Osteocyte (in vitro differentiated cells): Measurements from ENCODE around the gene KIF1B. TPM values are rescaled to one million over a fixed set of nuclear protein-coding genes. Genes with fewer than 3 reads are reported as not detected.

Experiments used
- DNase-seq: peaks from one replicate; pipeline ENCODE4 v3.0.0; 2021; ENCODE audit warnings: mixed read lengths; ENCODE audit not compliant: unreplicated experiment; ENCODE audit errors: extremely low spot score
- H3K27ac Mint-ChIP-seq: one replicate; pipeline ENCODE4 v1.8.0; 2021; ENCODE audit warnings: mild to moderate bottlenecking, mixed read lengths; ENCODE audit not compliant: unreplicated experiment
- H3K27me3 Mint-ChIP-seq: one replicate; pipeline ENCODE4 v1.8.0; 2021; ENCODE audit warnings: mixed read lengths; ENCODE audit not compliant: unreplicated experiment
- H3K36me3 Mint-ChIP-seq: one replicate; pipeline ENCODE4 v1.8.0; 2021; ENCODE audit warnings: mixed read lengths; ENCODE audit not compliant: unreplicated experiment
- H3K4me1 Mint-ChIP-seq: one replicate; pipeline ENCODE4 v1.8.0; 2021; ENCODE audit warnings: mixed read lengths; ENCODE audit not compliant: unreplicated experiment
- H3K4me3 Mint-ChIP-seq: one replicate; pipeline ENCODE4 v1.8.0; 2021; ENCODE audit warnings: mild to moderate bottlenecking, moderate library complexity, mixed read lengths; ENCODE audit not compliant: unreplicated experiment
- H3K9me3 Mint-ChIP-seq: one replicate; pipeline ENCODE4 v1.8.0; 2021; ENCODE audit warnings: mixed read lengths; ENCODE audit not compliant: unreplicated experiment
- total RNA-seq: library from RNA; stranded (reverse); gene quantifications from 2 replicates; pipeline ENCODE4 v1.2.1, GENCODE V29; 2021
- TF ChIP-seq, protein P1 (sequence below): fragments of 200-600 bp; sonication (generic); IDR thresholded peaks from 2 replicates; pipeline ENCODE4 v1.5.0; 2021; ENCODE audit warnings: antibody characterized with exemption, mild to moderate bottlenecking, moderate library complexity

KIF1B gene
- total RNA-seq, 1 donor from 2014 or later: 48.9 TPM

DNA sequence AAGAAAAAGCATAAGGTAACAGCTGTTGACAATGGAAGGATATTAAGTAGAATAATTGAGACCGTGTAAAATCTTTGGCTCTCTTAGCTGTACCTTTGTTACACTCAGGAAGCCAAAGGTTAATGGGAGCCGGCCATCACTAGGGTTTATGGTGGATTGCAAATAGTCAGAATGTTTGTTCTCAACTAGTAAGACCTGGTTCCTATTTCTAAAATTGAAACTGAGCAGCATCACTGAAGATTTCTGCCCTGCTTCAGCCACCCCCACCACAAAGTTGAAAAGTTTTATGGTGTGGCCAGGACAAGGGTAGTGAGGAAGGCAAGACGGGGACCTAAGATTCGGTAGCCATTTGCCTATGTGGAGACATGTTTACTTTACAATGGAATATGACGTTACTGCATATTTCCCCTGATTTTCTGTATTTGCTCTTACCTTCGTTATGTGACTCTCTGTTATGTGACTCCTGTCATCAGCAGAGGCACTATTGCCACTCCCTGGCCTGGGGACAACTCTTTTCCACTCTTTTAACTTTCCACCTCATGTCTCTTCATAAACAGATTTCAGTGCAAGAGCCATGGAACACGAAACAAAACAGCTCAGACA is 41.4 kb upstream of the KIF1B start:
- Mint-ChIP-seq H3K27me3 (no peaks in the 10 kb centered on the region), H3K4me3 (no peak overlapping the region), H3K9me3 (no peaks in the 10 kb centered on the region), H3K36me3 (peaks cover 50% of the 10 kb centered on the region), H3K4me1 (no peaks in the 10 kb centered on the region), H3K27ac (no peak overlapping the region)
- TF ChIP-seq, protein P1, sequence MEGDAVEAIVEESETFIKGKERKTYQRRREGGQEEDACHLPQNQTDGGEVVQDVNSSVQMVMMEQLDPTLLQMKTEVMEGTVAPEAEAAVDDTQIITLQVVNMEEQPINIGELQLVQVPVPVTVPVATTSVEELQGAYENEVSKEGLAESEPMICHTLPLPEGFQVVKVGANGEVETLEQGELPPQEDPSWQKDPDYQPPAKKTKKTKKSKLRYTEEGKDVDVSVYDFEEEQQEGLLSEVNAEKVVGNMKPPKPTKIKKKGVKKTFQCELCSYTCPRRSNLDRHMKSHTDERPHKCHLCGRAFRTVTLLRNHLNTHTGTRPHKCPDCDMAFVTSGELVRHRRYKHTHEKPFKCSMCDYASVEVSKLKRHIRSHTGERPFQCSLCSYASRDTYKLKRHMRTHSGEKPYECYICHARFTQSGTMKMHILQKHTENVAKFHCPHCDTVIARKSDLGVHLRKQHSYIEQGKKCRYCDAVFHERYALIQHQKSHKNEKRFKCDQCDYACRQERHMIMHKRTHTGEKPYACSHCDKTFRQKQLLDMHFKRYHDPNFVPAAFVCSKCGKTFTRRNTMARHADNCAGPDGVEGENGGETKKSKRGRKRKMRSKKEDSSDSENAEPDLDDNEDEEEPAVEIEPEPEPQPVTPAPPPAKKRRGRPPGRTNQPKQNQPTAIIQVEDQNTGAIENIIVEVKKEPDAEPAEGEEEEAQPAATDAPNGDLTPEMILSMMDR: no peak
- no peak for DNase-seq

DNA sequence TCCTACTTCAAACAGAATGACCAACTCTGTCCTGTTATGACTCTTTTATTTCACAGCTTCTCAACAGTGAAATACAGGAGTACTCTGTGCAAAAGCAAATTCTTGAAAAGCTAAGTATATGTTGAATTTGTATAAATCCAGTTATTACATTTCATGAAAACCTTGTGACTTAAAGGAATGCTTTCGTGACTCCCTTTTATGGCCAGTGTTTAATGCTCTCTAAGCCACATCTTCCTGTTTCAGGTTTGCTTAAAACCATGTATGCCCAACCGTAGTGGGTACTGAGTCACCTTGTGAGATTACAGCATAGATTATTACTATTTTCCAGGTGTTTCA is 40.2 kb upstream of the KIF1B start:
- Mint-ChIP-seq H3K27me3 (no peaks in the 10 kb centered on the region), H3K36me3 (peaks cover 49% of the 10 kb centered on the region), H3K4me1 (no peaks in the 10 kb centered on the region), H3K4me3 (no peak overlapping the region), H3K27ac (no peak overlapping the region), H3K9me3 (no peaks in the 10 kb centered on the region)
- no peak for DNase-seq
- TF ChIP-seq, protein P1: no peak

DNA sequence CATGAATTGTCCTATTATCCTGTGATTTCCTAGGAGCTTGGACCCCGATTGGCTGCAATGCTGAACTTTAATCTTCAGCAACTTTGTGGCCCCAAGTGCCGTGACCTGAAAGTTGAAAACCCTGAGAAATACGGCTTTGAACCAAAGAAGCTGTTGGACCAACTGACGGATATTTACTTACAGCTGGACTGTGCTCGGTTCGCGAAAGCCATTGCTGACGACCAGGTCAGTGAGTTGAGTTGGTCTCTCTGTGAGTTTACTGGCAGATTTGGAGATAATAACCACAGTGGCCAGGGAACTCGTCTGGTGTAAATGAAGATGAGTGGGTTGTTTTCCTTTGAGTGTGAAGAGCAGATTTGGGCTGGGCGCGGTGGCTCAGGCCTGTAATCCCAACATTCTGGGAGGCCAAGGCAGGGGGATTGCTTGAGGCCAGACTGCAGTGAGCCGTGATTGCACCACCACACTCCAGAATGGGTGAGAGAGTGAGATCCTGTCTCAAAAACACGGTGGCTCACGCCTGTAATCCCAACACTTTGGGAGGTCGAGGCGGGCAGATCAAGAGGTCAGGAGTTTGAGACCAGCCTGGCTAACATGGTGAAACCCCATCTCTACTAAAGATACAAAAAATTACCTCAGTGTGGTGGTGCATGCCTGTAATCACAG is 39.1 kb upstream of the KIF1B start:
- no peaks in the 10 kb centered on the region for H3K27me3 Mint-ChIP-seq
- H3K27ac Mint-ChIP-seq: no peak overlapping the region
- H3K4me1 Mint-ChIP-seq: no peaks in the 10 kb centered on the region
- peaks cover 7% of the 10 kb centered on the region for H3K9me3 Mint-ChIP-seq
- DNase-seq: no peak
- H3K36me3 Mint-ChIP-seq: peaks cover 46% of the 10 kb centered on the region
- H3K4me3 Mint-ChIP-seq: no peak overlapping the region
- TF ChIP-seq, protein P1: no peak

DNA sequence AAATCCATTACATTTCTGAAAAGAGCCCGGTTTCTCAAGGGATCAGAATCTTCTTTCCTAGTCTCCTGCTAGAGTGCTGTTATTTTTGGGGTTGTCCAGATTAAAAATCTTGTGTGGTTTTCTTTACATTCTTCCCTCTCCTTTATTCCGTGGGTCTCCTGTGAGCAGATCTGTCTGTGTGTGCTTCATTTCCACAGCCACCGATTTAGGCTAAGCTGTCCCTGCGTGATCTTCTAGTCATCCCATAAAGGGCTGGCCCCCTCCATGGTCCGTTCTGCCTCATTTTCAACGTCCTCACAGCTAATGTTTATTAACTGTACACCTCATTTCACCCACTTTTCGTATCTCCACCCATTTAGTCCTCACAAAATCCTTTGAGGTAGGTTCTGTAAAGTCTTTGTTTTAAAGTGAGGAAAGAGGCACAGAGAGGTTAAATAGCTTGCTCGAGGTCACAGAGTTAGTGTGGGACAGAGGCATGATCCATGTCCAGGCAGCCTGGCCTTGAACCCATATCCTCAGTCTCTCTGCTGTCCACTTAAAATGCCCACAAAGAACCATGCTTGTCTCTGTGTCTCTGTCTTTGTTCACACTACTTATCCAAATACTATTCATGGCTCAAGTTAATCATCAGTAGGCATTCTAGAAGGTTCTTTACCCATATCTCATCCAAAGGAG is 38.2 kb upstream of the KIF1B start:
- H3K4me3 Mint-ChIP-seq: no peak overlapping the region
- no peak overlapping the region for H3K27ac Mint-ChIP-seq
- TF ChIP-seq, protein P1: no peak
- no peaks in the 10 kb centered on the region for H3K4me1 Mint-ChIP-seq
- H3K27me3 Mint-ChIP-seq: no peaks in the 10 kb centered on the region
- peaks cover 11% of the 10 kb centered on the region for H3K9me3 Mint-ChIP-seq
- H3K36me3 Mint-ChIP-seq: peaks cover 49% of the 10 kb centered on the region
- DNase-seq: no peak

DNA sequence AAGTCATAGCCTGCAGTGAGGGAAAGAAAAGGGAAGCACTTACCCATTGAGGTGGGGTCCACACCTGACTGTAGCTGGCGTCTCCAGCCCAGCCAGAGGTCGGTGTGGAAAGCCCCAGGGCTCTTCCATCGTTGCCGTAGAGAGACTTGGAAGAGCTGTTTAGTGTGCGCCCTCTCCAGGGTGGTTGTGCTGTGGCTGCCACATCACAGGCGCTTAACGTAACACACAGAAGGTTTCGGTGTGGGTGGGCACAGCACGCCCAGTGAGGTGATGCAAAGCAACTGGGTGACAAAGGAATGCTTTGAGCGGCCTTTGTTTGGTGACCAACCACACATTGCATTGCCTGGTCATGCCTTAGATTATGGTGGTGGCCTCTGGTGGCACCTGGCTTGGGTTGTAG is 36.8 kb upstream of the KIF1B start:
- H3K4me3 Mint-ChIP-seq: no peak overlapping the region
- H3K9me3 Mint-ChIP-seq: peaks cover 11% of the 10 kb centered on the region
- no peak overlapping the region for H3K27ac Mint-ChIP-seq
- no peaks in the 10 kb centered on the region for H3K27me3 Mint-ChIP-seq
- H3K36me3 Mint-ChIP-seq: peaks cover 45% of the 10 kb centered on the region
- DNase-seq: no peak
- TF ChIP-seq, protein P1: no peak
- H3K4me1 Mint-ChIP-seq: peaks cover under 1% of the 10 kb centered on the region
